Measurements from ENCODE around the gene PLA2R1.

PLA2R1 gene

GRCh38 chr2:160062292-160063005, at the start of gene PLA2R1:
PLA2R1 (minus strand) TSS chr2:160062615; CDS start chr2:160062403, 212 bp downstream.
- no peak for DNase-seq

GRCh38 chr2:160110674-160111239, 48.3 kb upstream of the PLA2R1 start:
- no peak for DNase-seq

- peak; percentile 45 for DNase-seq
Observed at GRCh38 chr2:160109939-160110673, 47.7 kb upstream of the PLA2R1 start.

GRCh38 chr2:160109243-160109642, 46.8 kb upstream of the PLA2R1 start:
- DNase-seq = no peak

GRCh38 chr2:160108646-160109045, 46.2 kb upstream of the PLA2R1 start:
- no peak for DNase-seq

GRCh38 chr2:160105366-160105765, 43.0 kb upstream of the PLA2R1 start:
- DNase-seq = no peak

GRCh38 chr2:160104115-160104514, 41.7 kb upstream of the PLA2R1 start:
- DNase-seq = no peak

- no peak for DNase-seq
Observed at GRCh38 chr2:160097326-160097725, 34.9 kb upstream of the PLA2R1 start.

- no peak for DNase-seq
Observed at GRCh38 chr2:160096409-160096808, 34.0 kb upstream of the PLA2R1 start.

GRCh38 chr2:160092445-160092844, 30.0 kb upstream of the PLA2R1 start:
- DNase-seq = no peak

GRCh38 chr2:160091381-160091780, 29.0 kb upstream of the PLA2R1 start:
- DNase-seq = no peak

- DNase-seq = no peak
Observed at GRCh38 chr2:160087854-160088745, 25.7 kb upstream of the PLA2R1 start.

GRCh38 chr2:160085662-160086061, 23.2 kb upstream of the PLA2R1 start:
- no peak for DNase-seq

GRCh38 chr2:160077912-160078810, 15.7 kb upstream of the PLA2R1 start:
- DNase-seq = no peak

- no peak for DNase-seq
Observed at GRCh38 chr2:160076914-160077313, 14.5 kb upstream of the PLA2R1 start.

GRCh38 chr2:160076241-160076640, 13.8 kb upstream of the PLA2R1 start:
- DNase-seq = no peak

GRCh38 chr2:160075171-160075570, 12.8 kb upstream of the PLA2R1 start:
- DNase-seq = peak; percentile 30

- DNase-seq = no peak
Observed at GRCh38 chr2:160073284-160073888, 11.0 kb upstream of the PLA2R1 start.

GRCh38 chr2:160068906-160069305, 6.5 kb upstream of the PLA2R1 start:
- DNase-seq = no peak

- DNase-seq = no peak
Observed at GRCh38 chr2:160064916-160065315, 2.5 kb upstream of the PLA2R1 start.

- no peak for DNase-seq
Observed at GRCh38 chr2:160063879-160064612, 1.6 kb upstream of the PLA2R1 start.
